Activated CD4-positive, alpha-beta T cell treated with anti-CD3 and anti-CD28 coated beads, Interleukin-2, amount 10 ng/mL, durations not matched to agents 7 days and 5 days (primary cell): ENCODE measurements around the gene FOXJ3. TPM values are rescaled to one million over a fixed set of nuclear protein-coding genes. Genes with fewer than 3 reads are reported as not detected.

Experiments used
- CTCF ChIA-PET: fragments of 350-600 bp; sonication (Branson Sonifier 250); formaldehyde crosslinking; loops from one replicate; lab custom pipeline; 2021; ENCODE audit warnings: antibody characterized with exemption; lab: Charles Lee
- POLR2A ChIA-PET: fragments of 350-600 bp; sonication (Branson Sonifier 250); formaldehyde crosslinking; loops from one replicate; lab custom pipeline; 2021; ENCODE audit warnings: antibody characterized with exemption; lab: Charles Lee
- DNase-seq: peaks from one replicate; pipeline ENCODE4 v3.0.0-alpha.2; 2020
- H3K27ac Mint-ChIP-seq: one replicate; pipeline ENCODE4 v1.8.0; 2021; ENCODE audit warnings: mild to moderate bottlenecking, moderate library complexity, mixed read lengths
- H3K27me3 Mint-ChIP-seq: one replicate; pipeline ENCODE4 v1.8.0; 2021; ENCODE audit warnings: mixed read lengths
- H3K36me3 Mint-ChIP-seq: one replicate; pipeline ENCODE4 v1.8.0; 2021; ENCODE audit warnings: low read depth, mixed read lengths
- H3K4me1 Mint-ChIP-seq: one replicate; pipeline ENCODE4 v1.8.0; 2021; ENCODE audit warnings: mixed read lengths
- H3K4me3 Mint-ChIP-seq: one replicate; pipeline ENCODE4 v1.8.0; 2021; ENCODE audit warnings: mild to moderate bottlenecking, moderate library complexity, mixed read lengths
- H3K9me3 Mint-ChIP-seq: one replicate; pipeline ENCODE4 v1.8.0; 2021; ENCODE audit warnings: mixed read lengths
- total RNA-seq, 2 experiments: library from RNA; stranded (reverse); gene quantifications; one replicate each; pipeline ENCODE4 v1.2.3, GENCODE V29; 2021

The FOXJ3 gene
- total RNA-seq, 2 experiments from 2014 or later: 46.5 to 56.0 TPM

DNA sequence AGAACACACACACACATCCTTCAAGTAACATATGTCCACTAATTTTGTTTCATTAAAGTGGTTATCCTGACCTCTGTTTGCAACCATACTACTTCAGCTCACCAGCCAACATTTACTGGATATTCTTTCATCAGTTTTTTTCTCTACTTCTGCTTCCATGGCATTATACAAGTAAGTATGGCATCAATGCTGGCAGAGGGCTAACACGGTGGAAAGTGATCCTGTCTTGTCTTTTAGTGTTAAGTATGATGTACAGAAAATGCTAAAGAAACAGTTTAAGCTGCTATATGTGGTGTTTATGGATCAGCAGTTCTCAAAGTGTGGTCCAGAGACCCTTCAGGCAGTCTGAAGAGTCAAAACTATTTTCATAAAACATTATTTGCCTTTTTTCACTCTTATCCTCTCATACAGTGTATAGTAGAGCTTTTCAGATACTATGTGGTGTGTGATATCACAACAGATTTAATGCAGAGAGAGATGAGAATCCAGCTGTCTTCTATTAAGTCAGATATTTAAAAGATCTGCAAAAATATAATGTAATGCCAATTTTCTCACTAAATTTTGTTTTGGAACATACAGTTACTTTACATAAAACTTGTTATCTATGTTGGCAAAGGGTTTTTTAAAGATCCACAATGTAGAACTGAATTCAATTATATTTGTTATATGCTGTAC, 46.6 kb downstream of the FOXJ3 start:
- peaks cover 9% of the 10 kb centered on the region for H3K4me1 Mint-ChIP-seq
- no peak for DNase-seq
- no peak overlapping the region for H3K4me3 Mint-ChIP-seq
- no peak overlapping the region for H3K27ac Mint-ChIP-seq
- peaks cover 15% of the 10 kb centered on the region for H3K36me3 Mint-ChIP-seq
- no peaks in the 10 kb centered on the region for H3K27me3 Mint-ChIP-seq
- no peaks in the 10 kb centered on the region for H3K9me3 Mint-ChIP-seq
- ChIA-PET POLR2A (no interaction called here), CTCF (no interaction called here)

- ChIA-PET POLR2A (no interaction called here), CTCF (no interaction called here)
- no peak overlapping the region for H3K27ac Mint-ChIP-seq
Observed at GRCh38 chr1:42282867-42283583, 52.0 kb downstream of the FOXJ3 start.

GRCh38 chr1:42282024-42282579, 52.9 kb downstream of the FOXJ3 start:
- peaks cover 8% of the 10 kb centered on the region for H3K36me3 Mint-ChIP-seq
- no peak overlapping the region for H3K4me3 Mint-ChIP-seq
- ChIA-PET POLR2A (no interaction called here), CTCF (no interaction called here)
- H3K27me3 Mint-ChIP-seq: no peaks in the 10 kb centered on the region
- peaks cover 29% of the 10 kb centered on the region for H3K4me1 Mint-ChIP-seq
- H3K9me3 Mint-ChIP-seq: no peaks in the 10 kb centered on the region
- H3K27ac Mint-ChIP-seq: no peak overlapping the region
- DNase-seq: no peak

More at GRCh38 chr1:42282867-42283583, 52.0 kb downstream of the FOXJ3 start:
- Mint-ChIP-seq H3K4me1 (peaks cover 29% of the 10 kb centered on the region), H3K9me3 (no peaks in the 10 kb centered on the region), H3K27me3 (no peaks in the 10 kb centered on the region), H3K36me3 (peaks cover 6% of the 10 kb centered on the region), H3K4me3 (no peak overlapping the region)
- no peak for DNase-seq

DNA sequence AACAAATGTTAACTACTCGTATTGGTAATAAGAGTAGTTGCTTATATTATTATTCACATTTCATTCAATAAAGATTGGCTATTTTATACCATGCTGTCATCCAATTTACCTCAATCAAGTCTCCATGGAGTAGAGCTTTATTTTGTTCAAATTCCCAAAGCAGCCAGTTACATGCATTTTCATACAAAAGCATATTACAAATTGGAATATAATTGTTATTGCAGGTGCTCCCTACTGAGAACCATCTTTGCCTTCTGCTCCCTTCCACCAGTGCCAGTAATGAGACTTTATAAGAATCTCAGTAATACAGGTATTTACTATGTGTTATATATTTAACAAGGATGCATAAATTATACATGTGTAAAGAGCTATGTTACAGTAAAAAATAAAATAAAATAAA, 54.2 kb downstream of the FOXJ3 start:
- CTCF ChIA-PET: interaction anchor here (0.9 to 1.1 kb wide), 2 partner anchors 35 to 108 kb away, joined by 3 read pairs; no protein-coding TSS in a partner anchor
- Mint-ChIP-seq H3K4me3 (no peak overlapping the region), H3K27ac (no peak overlapping the region), H3K4me1 (peaks cover 29% of the 10 kb centered on the region), H3K36me3 (peaks cover 8% of the 10 kb centered on the region), H3K27me3 (no peaks in the 10 kb centered on the region), H3K9me3 (no peaks in the 10 kb centered on the region)
- DNase-seq: no peak
- POLR2A ChIA-PET: no interaction called here

GRCh38 chr1:42279055-42279454, 56.0 kb downstream of the FOXJ3 start:
- POLR2A ChIA-PET: no interaction called here
- Mint-ChIP-seq H3K4me3 (no peak overlapping the region), H3K27ac (no peak overlapping the region), H3K9me3 (no peaks in the 10 kb centered on the region), H3K27me3 (no peaks in the 10 kb centered on the region), H3K36me3 (peaks cover 16% of the 10 kb centered on the region), H3K4me1 (peaks cover 26% of the 10 kb centered on the region)
- CTCF ChIA-PET: interaction anchor here (0.9 kb wide), 1 partner anchor 54 kb away, joined by 3 read pairs; no protein-coding TSS in a partner anchor
- no peak for DNase-seq

- ChIA-PET CTCF (no interaction called here), POLR2A (no interaction called here)
- Mint-ChIP-seq H3K27ac (no peak overlapping the region), H3K9me3 (no peaks in the 10 kb centered on the region), H3K4me1 (peaks cover 7% of the 10 kb centered on the region), H3K36me3 (peaks cover 40% of the 10 kb centered on the region), H3K27me3 (no peaks in the 10 kb centered on the region), H3K4me3 (no peak overlapping the region)
- no peak for DNase-seq
Observed at GRCh38 chr1:42272920-42273319, 62.1 kb downstream of the FOXJ3 start.

DNA sequence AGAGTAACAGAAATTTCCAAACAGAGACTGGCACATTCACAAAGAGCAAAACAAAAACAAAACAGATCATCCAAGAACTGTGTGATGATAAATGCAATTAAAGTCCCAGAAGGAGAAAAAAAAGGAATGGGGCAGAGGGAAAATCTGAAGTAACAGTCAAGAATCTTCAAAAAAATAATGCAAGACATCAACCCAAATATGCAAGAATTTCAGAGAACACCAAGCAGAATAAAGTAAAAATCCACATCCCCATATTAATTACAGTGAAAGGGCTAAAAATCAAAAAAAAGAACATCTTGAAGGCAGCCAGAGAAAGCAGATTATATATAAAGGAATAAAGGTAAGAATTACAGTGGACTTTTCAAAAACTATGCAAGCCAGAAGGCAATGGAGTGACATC, 67.1 kb downstream of the FOXJ3 start:
- no peaks in the 10 kb centered on the region for H3K27me3 Mint-ChIP-seq
- H3K27ac Mint-ChIP-seq: no peak overlapping the region
- peaks cover 7% of the 10 kb centered on the region for H3K4me1 Mint-ChIP-seq
- CTCF ChIA-PET: no interaction called here
- POLR2A ChIA-PET: no interaction called here
- no peaks in the 10 kb centered on the region for H3K9me3 Mint-ChIP-seq
- no peak overlapping the region for H3K4me3 Mint-ChIP-seq
- H3K36me3 Mint-ChIP-seq: peaks cover 42% of the 10 kb centered on the region
- DNase-seq: no peak

- POLR2A ChIA-PET: no interaction called here
- H3K4me1 Mint-ChIP-seq: peaks cover 10% of the 10 kb centered on the region
- peaks cover 43% of the 10 kb centered on the region for H3K36me3 Mint-ChIP-seq
- H3K27me3 Mint-ChIP-seq: no peaks in the 10 kb centered on the region
- H3K4me3 Mint-ChIP-seq: no peak overlapping the region
- H3K27ac Mint-ChIP-seq: no peak overlapping the region
- H3K9me3 Mint-ChIP-seq: no peaks in the 10 kb centered on the region
- CTCF ChIA-PET: interaction anchor here (0.7 kb wide), 1 partner anchor 8 kb away, joined by 3 read pairs; no protein-coding TSS in a partner anchor
- no peak for DNase-seq
Observed at GRCh38 chr1:42266253-42267135, 68.5 kb downstream of the FOXJ3 start.

DNA sequence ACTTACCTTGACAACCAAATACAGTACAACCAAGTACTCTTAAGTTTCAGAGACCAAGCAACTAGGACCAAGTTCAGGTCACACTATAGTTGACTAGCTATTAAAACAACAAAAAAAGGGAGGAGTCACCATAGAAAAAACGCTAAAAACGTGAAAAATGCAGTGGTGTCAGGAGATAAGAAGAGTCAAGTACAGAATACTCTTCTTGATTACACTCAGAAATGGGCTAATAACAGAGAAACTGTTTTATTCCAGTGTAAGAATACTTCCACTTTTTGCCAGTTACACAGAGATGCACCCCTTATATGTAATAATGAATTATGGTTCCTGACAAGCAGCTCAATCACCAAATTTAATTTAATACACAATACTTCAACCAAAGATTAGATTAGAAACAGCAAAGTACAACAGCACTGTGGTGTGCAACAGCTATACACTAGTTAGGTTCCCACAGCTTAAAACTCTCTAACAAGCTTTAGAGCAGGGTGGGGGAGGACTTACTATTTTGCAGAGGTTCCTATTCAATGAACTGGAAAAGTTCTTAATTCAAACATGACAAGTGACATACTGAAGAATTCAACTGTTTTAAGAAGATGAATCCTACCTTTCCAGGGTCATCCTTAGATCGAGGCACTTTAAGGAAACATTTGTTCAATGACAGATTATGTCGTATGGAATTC, 70.4 kb downstream of the FOXJ3 start:
- Mint-ChIP-seq H3K4me1 (peaks cover 12% of the 10 kb centered on the region), H3K9me3 (no peaks in the 10 kb centered on the region), H3K36me3 (peaks cover 42% of the 10 kb centered on the region), H3K4me3 (no peak overlapping the region), H3K27ac (no peak overlapping the region), H3K27me3 (no peaks in the 10 kb centered on the region)
- no peak for DNase-seq
- ChIA-PET POLR2A (no interaction called here), CTCF (interaction anchor here (0.6 to 1.2 kb wide), 2 partner anchors 275 to 1150 kb away, joined by 3 read pairs; no protein-coding TSS in a partner anchor)

GRCh38 chr1:42263019-42263418, 72.0 kb downstream of the FOXJ3 start:
- peaks cover 8% of the 10 kb centered on the region for H3K4me1 Mint-ChIP-seq
- H3K36me3 Mint-ChIP-seq: peaks cover 33% of the 10 kb centered on the region
- no peak overlapping the region for H3K4me3 Mint-ChIP-seq
- H3K27ac Mint-ChIP-seq: no peak overlapping the region
- no peaks in the 10 kb centered on the region for H3K27me3 Mint-ChIP-seq
- ChIA-PET CTCF (interaction anchor here (0.6 kb wide), 1 partner anchor 766 kb away, joined by 3 read pairs; no protein-coding TSS in a partner anchor), POLR2A (no interaction called here)
- DNase-seq: no peak
- no peaks in the 10 kb centered on the region for H3K9me3 Mint-ChIP-seq

GRCh38 chr1:42260376-42261070, 74.5 kb downstream of the FOXJ3 start:
- ChIA-PET POLR2A (no interaction called here), CTCF (interaction anchor here (0.6 kb wide), 1 partner anchor 503 kb away, joined by 4 read pairs; no protein-coding TSS in a partner anchor)
- Mint-ChIP-seq H3K9me3 (no peaks in the 10 kb centered on the region), H3K27me3 (no peaks in the 10 kb centered on the region), H3K4me1 (peaks cover 15% of the 10 kb centered on the region), H3K27ac (no peak overlapping the region), H3K36me3 (peaks cover 40% of the 10 kb centered on the region), H3K4me3 (no peak overlapping the region)
- DNase-seq: no peak
